K562 (cell line): ENCODE data around the gene THOP1. TPM values are rescaled to one million over a fixed set of nuclear protein-coding genes. Genes with fewer than 3 reads are reported as not detected.

ENCODE experiments used
- ARID3A ChIP-seq: IDR thresholded peaks from 2 replicates; pipeline ENCODE4 v1.6.1; 2012; ENCODE audit warnings: low read depth, low read length, improper control_type of control experiment, borderline replicate concordance
- ATF1 ChIP-seq, 2 experiments: fragments of 450-650 bp in 1 of 2; IDR thresholded peaks; 2 replicates each; pipeline ENCODE4 v1.6.1; 2016; ENCODE audit warnings: missing compliant biosample characterization in 1 of 2, missing genetic modification characterization in 1 of 2
- BRF2 ChIP-seq: IDR thresholded peaks from 3 replicates; pipeline ENCODE4 v1.6.1; 2011; ENCODE audit warnings: borderline replicate concordance, mild to moderate bottlenecking; ENCODE audit not compliant: insufficient read length, insufficient read depth
- CREM ChIP-seq: IDR thresholded peaks from 2 replicates; pipeline ENCODE4 v1.6.1; 2014; ENCODE audit warnings: antibody characterized with exemption, low read depth
- ELF4 ChIP-seq: fragments of 450-650 bp; formaldehyde crosslinking; IDR thresholded peaks from 2 replicates; pipeline ENCODE4 v1.4.0; 2022; ENCODE audit warnings: missing genetic modification characterization
- ELK3 ChIP-seq: fragments of 450-650 bp; formaldehyde crosslinking; IDR thresholded peaks from 2 replicates; pipeline ENCODE4 v1.4.0; 2020; ENCODE audit warnings: mild to moderate bottlenecking
- ID3 ChIP-seq, 2 experiments: fragments of 250-450 bp in 1 of 2; fragments of 450-650 bp in 1 of 2; sonication (Bioruptor Pico) in 1 of 2; IDR thresholded peaks; 2 replicates each; pipeline versions ENCODE4 v1.6.1 to v1.8.0; 2016 to 2021; ENCODE audit warnings: mild to moderate bottlenecking in 2 of 2, moderate library complexity in 2 of 2, missing compliant biosample characterization in 1 of 2, missing genetic modification characterization in 1 of 2
- MEIS2 ChIP-seq: fragments of 450-650 bp; IDR thresholded peaks from 2 replicates; pipeline ENCODE4 v1.6.1; 2014; ENCODE audit warnings: mild to moderate bottlenecking; ENCODE audit not compliant: partially characterized antibody
- MTA1 ChIP-seq: fragments of 450-650 bp; IDR thresholded peaks from 2 replicates; pipeline ENCODE4 v1.6.1; 2017; ENCODE audit warnings: borderline replicate concordance
- RNF219 ChIP-seq: fragments of 250-450 bp; sonication (Bioruptor Pico); IDR thresholded peaks from 2 replicates; pipeline ENCODE4 v1.5.0; 2022; ENCODE audit warnings: mild to moderate bottlenecking
- SLC30A9 ChIP-seq: fragments of 250-450 bp; sonication (Bioruptor Pico); IDR thresholded peaks from 2 replicates; pipeline ENCODE4 v1.8.0; 2022; ENCODE audit warnings: mild to moderate bottlenecking, moderate library complexity
- TRIM24 ChIP-seq, 2 experiments: fragments of 450-650 bp; IDR thresholded peaks; 2 replicates each; pipeline ENCODE4 v1.6.1; 2016
- ZNF121 ChIP-seq: sonication (generic); formaldehyde crosslinking; conservative IDR thresholded peaks from 2 replicates; pipeline ENCODE4 v1.8.0; 2022; ENCODE audit warnings: missing genetic modification reagents
- ZNF551 ChIP-seq: fragments of 250-450 bp; sonication (Bioruptor Pico); IDR thresholded peaks from 2 replicates; pipeline ENCODE4 v1.5.0; 2021; ENCODE audit warnings: mild to moderate bottlenecking, moderate library complexity
- ZNF589 ChIP-seq: fragments of 200-800 bp; sonication (Bioruptor generic); IDR thresholded peaks from 2 replicates; pipeline ENCODE4 v1.6.1; 2016; ENCODE audit warnings: low read depth, missing genetic modification characterization, missing compliant biosample characterization
- polyA plus RNA-seq, 8 experiments: library from polyadenylated mRNA; depleted of rRNA in 4 of 8; stranded (reverse) in 5 of 8; unstranded in 3 of 8; fragments of >200 nt; fragmentation: Nextera tagmentation in 2 of 8; fragmentation: Illumina TruSeq in 1 of 8; extraction: Ambion mirVana in 2 of 8; extraction: Trizol in 1 of 8; gene quantifications; 2 replicates each; pipeline versions ENCODE4 v1.2.1 to v1.2.3, GENCODE V29; 2011 to 2014; ENCODE audit warnings: inconsistent platforms in 1 of 8, missing spikeins in 1 of 8
- total RNA-seq, 7 experiments: library from RNA; depleted of rRNA in 6 of 7; stranded (reverse); fragments of >200 nt in 6 of 7; fragmentation: Illumina TruSeq in 2 of 7; extraction: Trizol in 2 of 7; gene quantifications; 2 replicates each; pipeline versions ENCODE4 v1.2.1 to v1.2.3, GENCODE V29; 2011 to 2021; ENCODE audit warnings: low replicate concordance in 1 of 7

The THOP1 gene
- total and polyA plus RNA-seq, 9 of the 15 experiments (the other 6 are each of a cell fraction or from before 2014, with no cell fraction given) = 1.3 to 255 (median 96.1) TPM

- TF ChIP-seq BRF2 = no peak
- peak; percentile 67; the same call in 1 of the 2 replicates for TF ChIP-seq ZNF589 (CRISPR knock-in tag)
- TF ChIP-seq ZNF121 (CRISPR knock-in tag) = no peak
- no peak for TF ChIP-seq RNF219
- no peak for TF ChIP-seq ZNF551
- peak; percentile 54 for TF ChIP-seq ATF1 (CRISPR knock-in tag; IDR thresholded peaks at IDR 0.05)
- TF ChIP-seq ATF1 (tag; IDR thresholded peaks at IDR 0.05) = peak; percentile 97
- no peak for TF ChIP-seq ID3 (CRISPR knock-in tag; IDR thresholded peaks at IDR 0.05)
- TF ChIP-seq ID3 (tag; IDR thresholded peaks at IDR 0.05) = no peak
- 0 out of 2 replicates have a peak, but pooled peaks have one; percentile 32 for TF ChIP-seq ARID3A
- TF ChIP-seq CREM = peak; percentile 81
- TF ChIP-seq ELF4 (CRISPR knock-in tag) = no peak
- TF ChIP-seq ELK3 (CRISPR knock-in tag) = no peak
- no peak for TF ChIP-seq SLC30A9
- peak in 1 of 2 experiments; percentile 33; a peak in 1 of 4 replicates for TF ChIP-seq TRIM24 (IDR thresholded peaks at IDR 0.05)
- TF ChIP-seq MEIS2 = peak; percentile 64
- TF ChIP-seq MTA1 = peak; percentile 95
These were observed 55.8 kb downstream of the THOP1 start, which contains the start of gene ZNF555 (continued) for GRCh38 chr19:2840794-2841791.
